H1 (cell line): ENCODE measurements around the gene KRTAP10-2.

Experiments used
- CHD2 ChIP-seq: IDR thresholded peaks from 2 replicates; pipeline ENCODE4 v1.6.1; 2012; ENCODE audit warnings: low read length, improper control_type of control experiment
- EP300 ChIP-seq, 2 experiments: IDR thresholded peaks; 1 replicate in 1 of 2; 2 replicates in 1 of 2; pipeline ENCODE4 v1.6.1; 2011 to 2012; ENCODE audit warnings: low read depth in 2 of 2, low read length in 2 of 2, mild to moderate bottlenecking in 2 of 2, borderline replicate concordance in 1 of 2, inconsistent platforms in 1 of 2, moderate library complexity in 1 of 2
- EZH2 ChIP-seq: fragments of 200-600 bp; sonication (generic); IDR thresholded peaks from 2 replicates; pipeline ENCODE4 v1.7.1; 2012; ENCODE audit warnings: low read depth, mild to moderate bottlenecking, moderate library complexity, low read length, inconsistent platforms; ENCODE audit not compliant: severe bottlenecking
- JUND ChIP-seq: IDR thresholded peaks from 2 replicates; pipeline ENCODE4 v1.6.1; 2011; ENCODE audit warnings: mild to moderate bottlenecking, improper control_type of control experiment, low read length
- POLR2A ChIP-seq, 2 experiments: IDR thresholded peaks; 1 replicate in 1 of 2; 2 replicates in 1 of 2; pipeline ENCODE4 v1.6.1; 2011; ENCODE audit warnings: low read depth in 2 of 2, low read length in 2 of 2, mild to moderate bottlenecking in 2 of 2; ENCODE audit errors: control extremely low read depth in 1 of 2
- RAD21 ChIP-seq, 2 experiments: IDR thresholded peaks in 1 of 2; conservative IDR thresholded peaks in 1 of 2; 2 replicates each; pipeline ENCODE4 v1.6.1; 2011; ENCODE audit warnings: low read depth in 2 of 2, low read length in 2 of 2, improper control_type of control experiment in 1 of 2, inconsistent platforms in 1 of 2, mild to moderate bottlenecking in 1 of 2, moderate library complexity in 1 of 2
- RXRA ChIP-seq: IDR thresholded peaks from 2 replicates; pipeline ENCODE4 v1.6.1; 2011; ENCODE audit warnings: low read depth, mild to moderate bottlenecking, low read length, moderate library complexity; ENCODE audit not compliant: insufficient read depth
- SP4 ChIP-seq: IDR thresholded peaks from 2 replicates; pipeline ENCODE4 v1.6.1; 2012; ENCODE audit warnings: low read length, inconsistent platforms
- TCF12 ChIP-seq: IDR thresholded peaks from 2 replicates; pipeline ENCODE4 v1.6.1; 2011; ENCODE audit warnings: low read depth, mild to moderate bottlenecking, low read length
- TEAD4 ChIP-seq: IDR thresholded peaks from 2 replicates; pipeline ENCODE4 v1.6.1; 2012; ENCODE audit warnings: low read depth, low read length, inconsistent platforms, mixed read lengths
- YY1 ChIP-seq: IDR thresholded peaks from 2 replicates; pipeline ENCODE4 v1.6.1; 2011; ENCODE audit warnings: low read depth, mild to moderate bottlenecking, low read length
- TF ChIP-seq, protein P1 (sequence below), 3 experiments: IDR thresholded peaks; 1 replicate in 2 of 3; 2 replicates in 1 of 3; pipeline versions ENCODE4 v1.5.1 to v1.6.1; 2011; ENCODE audit warnings: low read length in 3 of 3, mild to moderate bottlenecking in 3 of 3, inconsistent platforms in 2 of 3, low read depth in 1 of 3, moderate library complexity in 1 of 3; ENCODE audit not compliant: insufficient read depth in 1 of 3; ENCODE audit errors: control extremely low read depth in 1 of 3
- TF ChIP-seq, protein P2 (sequence below): IDR thresholded peaks from 2 replicates; pipeline ENCODE4 v1.6.1; 2011; ENCODE audit warnings: low read depth, mild to moderate bottlenecking, low read length; ENCODE audit not compliant: insufficient read depth
- TF ChIP-seq, protein P3 (sequence below): IDR thresholded peaks from 2 replicates; pipeline ENCODE4 v1.6.1; 2012; ENCODE audit warnings: inconsistent platforms

DNA sequence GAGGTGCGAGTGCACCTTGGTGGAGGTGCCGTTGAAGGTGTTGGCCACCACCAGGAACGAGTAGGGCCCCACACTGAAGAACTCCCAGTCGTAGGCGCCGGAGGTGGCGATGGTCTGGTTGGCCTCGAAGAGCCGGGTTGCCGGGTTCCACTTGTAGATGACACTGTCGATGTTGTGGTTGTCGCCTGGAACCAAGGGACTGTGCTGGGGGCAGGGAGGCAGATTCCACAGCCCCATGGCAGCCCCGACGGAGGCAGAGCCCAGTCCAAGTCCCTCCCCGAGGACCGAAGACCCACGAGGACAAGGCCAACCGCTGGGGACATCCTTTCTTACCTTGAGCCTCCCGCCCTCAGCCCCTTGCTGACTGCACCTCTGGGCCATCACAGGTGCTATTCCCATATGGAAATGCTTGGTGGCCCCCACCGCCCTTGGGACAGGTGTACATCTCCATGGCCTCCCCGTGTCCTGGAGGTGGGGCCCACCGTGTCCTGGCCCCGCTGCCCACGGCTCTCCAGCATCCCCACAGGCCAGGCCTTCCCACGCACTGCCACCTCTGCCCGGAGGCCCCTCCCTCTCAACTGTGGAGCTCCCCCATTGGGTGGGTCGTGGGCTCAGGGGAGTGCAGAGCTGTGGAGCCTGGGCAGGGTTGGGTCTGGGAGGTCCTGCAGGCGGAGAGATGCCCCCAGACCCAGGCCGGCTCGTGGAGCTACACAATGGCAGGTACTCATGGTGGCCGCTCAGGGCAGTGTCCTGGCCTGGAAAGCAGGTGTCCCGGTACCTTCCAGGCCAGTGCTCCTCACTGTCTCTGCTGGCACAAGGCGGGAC is 29.2 kb downstream of the KRTAP10-2 start:
- TF ChIP-seq YY1, result no peak
- no peak for TF ChIP-seq JUND
- no peak; a peak in 1 of 3 replicates for TF ChIP-seq POLR2A (IDR thresholded peaks at IDR 0.05; ENCODE audit: control extremely low read depth in 1 of 2, low read depth in 2 of 2, low read length in 2 of 2)
- no peak for TF ChIP-seq SP4
- peak in 1 of 2 experiments; percentile 20; a peak in 1 of 4 replicates for TF ChIP-seq RAD21 (IDR thresholded peaks at IDR 0.05 in 1 of 2, conservative IDR thresholded peaks at IDR 0.05 in 1 of 2; ENCODE audit: low read depth in 2 of 2, low read length in 2 of 2)
- TF ChIP-seq, protein P1, sequence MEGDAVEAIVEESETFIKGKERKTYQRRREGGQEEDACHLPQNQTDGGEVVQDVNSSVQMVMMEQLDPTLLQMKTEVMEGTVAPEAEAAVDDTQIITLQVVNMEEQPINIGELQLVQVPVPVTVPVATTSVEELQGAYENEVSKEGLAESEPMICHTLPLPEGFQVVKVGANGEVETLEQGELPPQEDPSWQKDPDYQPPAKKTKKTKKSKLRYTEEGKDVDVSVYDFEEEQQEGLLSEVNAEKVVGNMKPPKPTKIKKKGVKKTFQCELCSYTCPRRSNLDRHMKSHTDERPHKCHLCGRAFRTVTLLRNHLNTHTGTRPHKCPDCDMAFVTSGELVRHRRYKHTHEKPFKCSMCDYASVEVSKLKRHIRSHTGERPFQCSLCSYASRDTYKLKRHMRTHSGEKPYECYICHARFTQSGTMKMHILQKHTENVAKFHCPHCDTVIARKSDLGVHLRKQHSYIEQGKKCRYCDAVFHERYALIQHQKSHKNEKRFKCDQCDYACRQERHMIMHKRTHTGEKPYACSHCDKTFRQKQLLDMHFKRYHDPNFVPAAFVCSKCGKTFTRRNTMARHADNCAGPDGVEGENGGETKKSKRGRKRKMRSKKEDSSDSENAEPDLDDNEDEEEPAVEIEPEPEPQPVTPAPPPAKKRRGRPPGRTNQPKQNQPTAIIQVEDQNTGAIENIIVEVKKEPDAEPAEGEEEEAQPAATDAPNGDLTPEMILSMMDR (IDR thresholded peaks at IDR 0.05; ENCODE audit: control extremely low read depth in 1 of 3, insufficient read depth in 1 of 3, low read depth in 1 of 3, low read length in 3 of 3), result peak in 2 of 3 experiments; percentile 21 to 30; a peak in 2 of 4 replicates
- TF ChIP-seq CHD2, result no peak
- TF ChIP-seq EZH2, result no peak
- no peak for TF ChIP-seq TCF12
- TF ChIP-seq, protein P2, sequence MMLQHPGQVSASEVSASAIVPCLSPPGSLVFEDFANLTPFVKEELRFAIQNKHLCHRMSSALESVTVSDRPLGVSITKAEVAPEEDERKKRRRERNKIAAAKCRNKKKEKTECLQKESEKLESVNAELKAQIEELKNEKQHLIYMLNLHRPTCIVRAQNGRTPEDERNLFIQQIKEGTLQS, result no peak
- TF ChIP-seq RXRA, result no peak
- TF ChIP-seq TEAD4, result no peak
- TF ChIP-seq, protein P3, sequence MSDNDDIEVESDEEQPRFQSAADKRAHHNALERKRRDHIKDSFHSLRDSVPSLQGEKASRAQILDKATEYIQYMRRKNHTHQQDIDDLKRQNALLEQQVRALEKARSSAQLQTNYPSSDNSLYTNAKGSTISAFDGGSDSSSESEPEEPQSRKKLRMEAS, result no peak
- no peak for TF ChIP-seq EP300 (IDR thresholded peaks at IDR 0.05; ENCODE audit: borderline replicate concordance in 1 of 2, low read depth in 2 of 2, low read length in 2 of 2)
